GM19023 (cell line): Measurements from ENCODE around the gene RNF125.

Experiments used
- ATAC-seq: cut with Tn5 transposase; IDR thresholded peaks from one replicate; pipeline ENCODE4 v1.9.1; 2021; ENCODE audit warnings: mild to moderate bottlenecking, moderate library complexity; ENCODE audit not compliant: unreplicated experiment

Gene RNF125

DNA sequence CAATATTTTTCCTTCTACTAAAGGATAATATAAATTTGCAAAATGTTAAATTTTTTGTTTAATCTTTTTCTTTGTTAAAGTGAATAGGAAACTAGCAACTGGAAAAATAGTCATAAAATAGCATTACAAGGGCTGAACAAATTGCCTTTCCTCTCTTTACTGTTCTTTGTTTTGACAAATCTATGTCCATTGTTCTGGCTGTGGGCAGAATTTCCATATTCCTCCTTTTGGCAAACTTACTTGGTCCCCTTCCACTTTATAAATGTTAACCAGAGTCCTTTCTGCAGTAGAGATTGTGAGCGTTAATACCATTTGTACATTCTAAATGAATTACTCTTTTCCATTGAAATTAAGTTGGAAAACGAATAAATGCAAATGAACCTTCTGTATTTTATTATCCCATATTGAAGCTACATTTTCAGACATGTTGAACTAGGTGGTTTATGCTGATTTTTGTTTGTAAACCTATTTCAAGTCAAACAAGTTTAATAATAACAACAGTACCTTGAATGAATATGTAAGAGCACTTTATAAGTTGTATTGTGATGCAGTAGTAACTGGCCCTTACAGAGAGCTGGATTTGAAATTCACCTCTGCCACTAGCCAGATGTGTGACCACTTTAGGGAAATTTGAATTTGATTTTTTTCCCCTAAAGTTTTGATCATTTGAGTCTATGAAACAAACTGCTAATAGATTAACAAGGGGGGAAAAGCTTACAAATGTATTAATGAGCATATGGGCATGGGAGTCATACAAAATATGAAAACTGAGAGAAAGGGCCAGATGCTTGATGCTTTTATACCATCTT is 3.3 kb downstream of the RNF125 start:
- no peak for ATAC-seq

- ATAC-seq: no peak
Measured at GRCh38 chr18:32025744-32026143, 7.1 kb downstream of the RNF125 start.

- ATAC-seq: no peak
Measured at GRCh38 chr18:32026491-32027086, 8.0 kb downstream of the RNF125 start.

- ATAC-seq: no peak
Measured at GRCh38 chr18:32029558-32029957, 10.9 kb downstream of the RNF125 start.

GRCh38 chr18:32032609-32033008 is 14.0 kb downstream of the RNF125 start:
- no peak for ATAC-seq

- no peak for ATAC-seq
Measured at GRCh38 chr18:32036506-32037180, 18.0 kb downstream of the RNF125 start.

DNA sequence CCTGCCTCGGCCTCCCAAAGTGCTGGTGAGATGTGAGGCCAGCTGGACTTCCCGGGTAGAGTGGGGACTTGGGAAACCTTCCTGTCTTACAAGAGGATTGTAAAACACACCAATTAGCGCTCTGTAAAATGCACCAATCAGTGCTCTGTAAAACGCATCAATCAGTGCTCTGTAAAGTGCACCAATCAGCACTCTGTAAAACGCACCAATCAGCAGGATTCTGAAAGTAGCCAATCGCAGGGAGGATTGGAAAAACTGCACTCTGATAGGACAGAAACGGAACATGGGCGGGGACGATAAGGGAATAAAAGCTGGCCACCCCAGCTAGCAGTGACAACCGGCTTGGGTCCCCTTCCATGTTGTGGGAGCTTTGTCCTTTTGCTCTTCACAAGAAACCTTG is 19.0 kb downstream of the RNF125 start:
- no peak for ATAC-seq

- peak; percentile 48 for ATAC-seq
Measured at GRCh38 chr18:32040936-32041335, 22.3 kb downstream of the RNF125 start.

GRCh38 chr18:32042337-32042736 is 23.7 kb downstream of the RNF125 start:
- ATAC-seq: no peak

DNA sequence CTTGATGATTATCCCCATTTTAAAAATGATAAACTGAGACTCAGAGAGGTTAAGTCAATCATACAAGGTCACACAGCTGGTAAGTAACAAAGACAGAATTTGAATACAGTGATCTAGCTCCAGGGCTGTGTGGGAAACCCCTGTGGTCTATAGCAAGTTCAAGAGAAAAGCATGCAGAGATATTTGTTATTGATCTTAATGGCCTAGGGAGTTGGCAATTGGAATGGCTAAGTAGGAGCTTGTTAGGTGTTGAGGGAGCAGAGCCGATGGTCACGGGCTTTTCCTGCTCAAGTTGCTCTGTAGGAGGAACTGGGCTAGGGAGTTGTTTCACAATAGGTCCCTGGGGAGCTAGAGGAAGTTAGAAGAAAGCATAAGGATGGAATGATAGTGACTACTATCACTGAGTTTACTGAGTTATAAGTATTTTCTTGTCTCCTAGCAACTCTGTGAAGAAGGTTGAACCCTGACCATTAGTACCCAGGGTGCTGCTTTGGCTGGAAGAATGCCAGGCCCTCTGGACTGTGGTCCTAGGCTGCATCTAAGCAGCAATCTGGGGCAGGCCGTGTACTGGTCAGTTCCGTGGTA is 30.0 kb downstream of the RNF125 start:
- ATAC-seq: peak; percentile 48

GRCh38 chr18:32049393-32050171 is 31.0 kb downstream of the RNF125 start:
- ATAC-seq: peak; percentile 31

- ATAC-seq: no peak
Measured at GRCh38 chr18:32056613-32057358, 38.2 kb downstream of the RNF125 start.

GRCh38 chr18:32057624-32058165 is 39.1 kb downstream of the RNF125 start:
- ATAC-seq: no peak

GRCh38 chr18:32060026-32060425 is 41.4 kb downstream of the RNF125 start:
- ATAC-seq: no peak

- no peak for ATAC-seq
Measured at GRCh38 chr18:32067375-32068167, 48.9 kb downstream of the RNF125 start.

GRCh38 chr18:32072321-32072720 is 53.7 kb downstream of the RNF125 start:
- ATAC-seq: no peak

DNA sequence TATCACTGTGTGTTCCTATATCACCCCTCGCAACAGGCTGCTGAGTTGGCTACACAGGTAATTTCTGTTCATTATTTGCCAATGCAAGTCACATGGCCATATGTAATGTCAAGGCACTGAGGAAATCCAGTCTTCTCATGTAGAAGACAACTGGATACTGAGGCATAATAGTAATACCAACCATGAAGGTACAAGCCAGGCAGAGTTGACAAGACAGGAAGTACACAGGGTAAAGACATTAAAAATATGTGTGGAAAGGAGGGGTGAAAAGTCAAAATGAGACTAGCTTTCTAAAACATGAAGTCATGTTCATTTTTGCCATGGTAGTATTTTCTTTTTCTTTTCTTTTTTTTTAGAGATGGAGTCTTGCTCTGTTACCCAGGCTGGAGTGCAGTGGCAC is 55.6 kb downstream of the RNF125 start:
- no peak for ATAC-seq

DNA sequence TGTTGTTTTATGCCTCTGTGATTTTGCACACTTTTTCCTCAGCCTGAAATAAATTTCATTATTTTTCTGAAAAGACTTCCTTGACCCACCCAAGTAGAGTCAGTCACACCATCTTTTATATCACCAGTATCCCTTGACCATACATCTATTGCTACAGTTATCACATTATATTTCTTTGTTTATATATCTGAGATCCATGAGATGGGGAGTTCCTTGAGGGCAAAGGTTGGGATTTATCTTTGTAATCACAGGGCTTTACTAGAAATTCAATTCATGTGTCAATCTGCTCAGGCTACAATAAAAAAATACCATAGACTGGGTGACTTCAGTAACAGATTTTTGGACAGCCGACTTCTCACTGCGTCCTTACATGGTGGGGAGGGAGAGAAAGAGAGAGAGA is 60.2 kb downstream of the RNF125 start:
- ATAC-seq: no peak

DNA sequence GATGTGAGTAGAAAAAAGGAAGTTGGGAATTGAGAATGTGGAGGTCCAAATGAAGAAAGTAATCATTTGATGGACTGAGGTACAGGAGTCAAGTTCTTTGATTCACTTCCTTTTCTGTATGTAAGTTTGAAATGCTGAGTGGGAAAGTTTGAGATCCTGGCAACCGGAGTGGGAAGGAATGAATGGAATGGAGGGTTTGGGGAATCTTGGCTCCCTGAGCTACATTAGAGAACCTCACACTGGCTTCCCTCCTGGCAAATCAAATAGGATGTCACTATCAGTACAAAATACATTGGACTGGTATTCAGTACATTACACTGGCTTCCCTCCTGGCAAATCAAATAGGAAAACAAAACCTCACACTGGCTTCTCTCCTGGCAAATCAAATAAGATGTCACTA is 63.3 kb downstream of the RNF125 start:
- no peak for ATAC-seq
